Mammary epithelial cell (primary cell): ENCODE measurements around the gene RARRES1.

ENCODE experiments used
- CTCF ChIP-seq, 2 donors: IDR thresholded peaks in 1 of 2; conservative IDR thresholded peaks in 1 of 2; 2 replicates each; pipeline ENCODE4 v1.5.1; 2011 to 2012; ENCODE audit warnings: inconsistent platforms in 2 of 2, low read length in 2 of 2, mild to moderate bottlenecking in 2 of 2, control low read depth in 1 of 2, low read depth in 1 of 2; ENCODE audit not compliant: insufficient read depth in 1 of 2; ENCODE audit errors: extremely low read depth in 1 of 2
- EZH2 ChIP-seq: IDR thresholded peaks from 2 replicates; pipeline ENCODE4 v1.6.1; 2012; ENCODE audit warnings: low read length, inconsistent platforms, borderline replicate concordance

- TF ChIP-seq CTCF (conservative IDR thresholded peaks at IDR 0.05 in 1 of 2, IDR thresholded peaks at IDR 0.05 in 1 of 2; ENCODE audit: extremely low read depth in 1 of 2, insufficient read depth in 1 of 2, low read depth in 1 of 2, low read length in 2 of 2), result no peak
- no peak for TF ChIP-seq EZH2
These were observed 771 bp downstream of the RARRES1 start for GRCh38 chr3:158731486-158731885.
